Loucy (cell line): ENCODE measurements around the gene EXD3.

Experiments used
- H2AFZ ChIP-seq: fragments of 200-600 bp; sonication (generic); 2 replicates; pipeline ENCODE4 v1.6.0; 2016; ENCODE audit warnings: antibody characterized with exemption, mild to moderate bottlenecking, low read length, moderate library complexity
- H3F3A ChIP-seq: fragments of 200-600 bp; 2 replicates; pipeline ENCODE4 v1.6.0; 2016; ENCODE audit warnings: antibody characterized with exemption, low read depth, mild to moderate bottlenecking
- H3K27me3 ChIP-seq: fragments of 200-600 bp; sonication (generic); 2 replicates; pipeline ENCODE4 v1.6.1; 2014; ENCODE audit warnings: low read length, mild to moderate bottlenecking; ENCODE audit not compliant: insufficient read depth, poor library complexity, severe bottlenecking
- H3K36me3 ChIP-seq: fragments of 200-600 bp; sonication (generic); 2 replicates; pipeline ENCODE4 v1.6.1; 2016; ENCODE audit warnings: low read length; ENCODE audit not compliant: insufficient read depth
- H3K4me1 ChIP-seq: fragments of 200-600 bp; sonication (generic); 2 replicates; pipeline ENCODE4 v1.5.1; 2014; ENCODE audit warnings: low read length, mild to moderate bottlenecking; ENCODE audit not compliant: insufficient read depth, poor library complexity, severe bottlenecking
- H3K4me2 ChIP-seq: fragments of 200-600 bp; sonication (generic); 2 replicates; pipeline ENCODE4 v1.6.0; 2014; ENCODE audit warnings: antibody characterized with exemption, low read length, low read depth, mild to moderate bottlenecking; ENCODE audit not compliant: poor library complexity, severe bottlenecking
- H3K4me3 ChIP-seq: fragments of 200-600 bp; sonication (generic); 2 replicates; pipeline ENCODE4 v1.5.1; 2014; ENCODE audit warnings: low read length, mild to moderate bottlenecking, mixed read lengths; ENCODE audit not compliant: poor library complexity, severe bottlenecking
- H3K79me2 ChIP-seq: fragments of 200-600 bp; sonication (generic); 2 replicates; pipeline ENCODE4 v1.6.1; 2014; ENCODE audit warnings: low read length; ENCODE audit not compliant: insufficient read depth
- H3K9ac ChIP-seq: fragments of 200-600 bp; sonication (generic); 2 replicates; pipeline ENCODE4 v1.6.0; 2014; ENCODE audit warnings: mild to moderate bottlenecking, low read depth, low read length, moderate library complexity; ENCODE audit not compliant: poor library complexity, severe bottlenecking
- H3K9me2 ChIP-seq: fragments of 200-600 bp; sonication (generic); replicated peaks from 2 replicates; pipeline ENCODE4 v1.6.1; 2016; ENCODE audit warnings: low read depth, low read length, mixed read lengths
- H3K9me3 ChIP-seq: fragments of 200-600 bp; sonication (generic); 2 replicates; pipeline ENCODE4 v1.6.1; 2014; ENCODE audit warnings: mild to moderate bottlenecking, antibody characterized with exemption, low read length, low read depth; ENCODE audit not compliant: insufficient read depth
- H4K20me1 ChIP-seq: fragments of 200-600 bp; sonication (generic); 2 replicates; pipeline ENCODE4 v1.6.0; 2014; ENCODE audit warnings: antibody characterized with exemption, low read length, mild to moderate bottlenecking; ENCODE audit not compliant: insufficient read depth, poor library complexity, severe bottlenecking
- CTCF ChIP-seq: fragments of 200-600 bp; sonication (generic); conservative IDR thresholded peaks from 2 replicates; pipeline ENCODE4 v1.5.1; 2014; ENCODE audit warnings: mild to moderate bottlenecking, antibody characterized with exemption, low read length
- EZH2phosphoT487 ChIP-seq: fragments of 200-600 bp; IDR thresholded peaks from 2 replicates; pipeline ENCODE4 v1.6.1; 2018; ENCODE audit warnings: antibody characterized with exemption, mild to moderate bottlenecking, moderate library complexity, borderline replicate concordance

The EXD3 gene

GRCh38 chr9:137275588-137276472, 147.1 kb downstream of the EXD3 start:
- Histone ChIP-seq H3F3A (no peaks in the 10 kb centered on the region), H3K79me2 (no peaks in the 10 kb centered on the region), H3K4me1 (peaks cover 3% of the 10 kb centered on the region), H3K4me2 (no peak overlapping the region), H3K9me3 (no peaks in the 10 kb centered on the region), H4K20me1 (peaks cover 3% of the 10 kb centered on the region), H3K27me3 (no peaks in the 10 kb centered on the region), H2AFZ (no peak overlapping the region), H3K9me2 (no peaks in the 10 kb centered on the region), H3K36me3 (no peaks in the 10 kb centered on the region; the same call in 1 of the 2 replicates), H3K4me3 (no peak overlapping the region), H3K9ac (no peak overlapping the region)
- TF ChIP-seq EZH2phosphoT487 (no peak), CTCF (no peak)

- TF ChIP-seq EZH2phosphoT487, result no peak
- TF ChIP-seq CTCF, result no peak
- H3K4me2 ChIP-seq, result no peak overlapping the region
- peaks cover 3% of the 10 kb centered on the region for H4K20me1 ChIP-seq
- H3K9ac ChIP-seq, result no peak overlapping the region
- peaks cover 3% of the 10 kb centered on the region for H3K4me1 ChIP-seq
- no peak overlapping the region for H2AFZ ChIP-seq
- H3K4me3 ChIP-seq, result no peak overlapping the region
- no peaks in the 10 kb centered on the region for H3K79me2 ChIP-seq
- no peaks in the 10 kb centered on the region for H3F3A ChIP-seq
- no peaks in the 10 kb centered on the region for H3K27me3 ChIP-seq
- no peaks in the 10 kb centered on the region for H3K9me2 ChIP-seq
- H3K36me3 ChIP-seq, result no peaks in the 10 kb centered on the region; the same call in 1 of the 2 replicates
- no peaks in the 10 kb centered on the region for H3K9me3 ChIP-seq
Measured at GRCh38 chr9:137275203-137275587, 147.8 kb downstream of the EXD3 start.

GRCh38 chr9:137273611-137274320, 149.2 kb downstream of the EXD3 start:
- peaks cover 3% of the 10 kb centered on the region for H3K4me1 ChIP-seq

More at GRCh38 chr9:137273611-137274320, 149.2 kb downstream of the EXD3 start:
- Histone ChIP-seq H3K9ac (no peak overlapping the region), H3K27me3 (no peaks in the 10 kb centered on the region), H3F3A (no peaks in the 10 kb centered on the region), H3K36me3 (no peaks in the 10 kb centered on the region; the same call in 1 of the 2 replicates), H3K9me3 (no peaks in the 10 kb centered on the region), H3K79me2 (no peaks in the 10 kb centered on the region), H3K4me2 (no peak overlapping the region), H3K9me2 (no peaks in the 10 kb centered on the region), H2AFZ (no peak overlapping the region), H4K20me1 (peaks cover 3% of the 10 kb centered on the region), H3K4me3 (no peak overlapping the region)
- no peak for TF ChIP-seq EZH2phosphoT487
